ENCODE results near the gene SIMC1.

- TF ChIP-seq, protein P1, sequence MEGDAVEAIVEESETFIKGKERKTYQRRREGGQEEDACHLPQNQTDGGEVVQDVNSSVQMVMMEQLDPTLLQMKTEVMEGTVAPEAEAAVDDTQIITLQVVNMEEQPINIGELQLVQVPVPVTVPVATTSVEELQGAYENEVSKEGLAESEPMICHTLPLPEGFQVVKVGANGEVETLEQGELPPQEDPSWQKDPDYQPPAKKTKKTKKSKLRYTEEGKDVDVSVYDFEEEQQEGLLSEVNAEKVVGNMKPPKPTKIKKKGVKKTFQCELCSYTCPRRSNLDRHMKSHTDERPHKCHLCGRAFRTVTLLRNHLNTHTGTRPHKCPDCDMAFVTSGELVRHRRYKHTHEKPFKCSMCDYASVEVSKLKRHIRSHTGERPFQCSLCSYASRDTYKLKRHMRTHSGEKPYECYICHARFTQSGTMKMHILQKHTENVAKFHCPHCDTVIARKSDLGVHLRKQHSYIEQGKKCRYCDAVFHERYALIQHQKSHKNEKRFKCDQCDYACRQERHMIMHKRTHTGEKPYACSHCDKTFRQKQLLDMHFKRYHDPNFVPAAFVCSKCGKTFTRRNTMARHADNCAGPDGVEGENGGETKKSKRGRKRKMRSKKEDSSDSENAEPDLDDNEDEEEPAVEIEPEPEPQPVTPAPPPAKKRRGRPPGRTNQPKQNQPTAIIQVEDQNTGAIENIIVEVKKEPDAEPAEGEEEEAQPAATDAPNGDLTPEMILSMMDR (IDR thresholded peaks at IDR 0.05): no peak
- no peak for TF ChIP-seq EZH2phosphoT487 (IDR thresholded peaks at IDR 0.05)
These were observed 101.1 kb downstream of the SIMC1 start for GRCh38 chr5:176339304-176339703.
